ENCODE measurements around the gene DMRTA1.

The DMRTA1 gene

DNA sequence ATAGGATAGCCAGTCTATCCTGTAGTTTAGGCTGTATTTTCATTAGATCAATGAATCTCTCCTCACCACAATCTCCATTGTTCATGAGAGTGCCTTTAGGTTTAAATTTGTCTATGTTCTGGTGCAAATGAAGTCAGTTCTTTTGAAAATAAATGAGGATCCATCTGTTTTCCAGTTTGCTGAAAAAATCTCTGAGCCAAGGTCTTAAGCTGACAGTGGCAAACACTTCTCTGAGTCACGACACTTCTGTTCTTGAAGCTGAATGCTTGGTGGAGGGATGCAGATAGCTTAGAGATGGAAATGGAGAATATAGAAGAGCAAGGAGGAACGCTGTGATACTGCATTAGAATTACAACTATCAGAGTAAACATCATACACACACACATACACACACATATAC, 34.9 kb downstream of the DMRTA1 start:
- TF ChIP-seq CTCF (IDR thresholded peaks at IDR 0.05) = no peak

DNA sequence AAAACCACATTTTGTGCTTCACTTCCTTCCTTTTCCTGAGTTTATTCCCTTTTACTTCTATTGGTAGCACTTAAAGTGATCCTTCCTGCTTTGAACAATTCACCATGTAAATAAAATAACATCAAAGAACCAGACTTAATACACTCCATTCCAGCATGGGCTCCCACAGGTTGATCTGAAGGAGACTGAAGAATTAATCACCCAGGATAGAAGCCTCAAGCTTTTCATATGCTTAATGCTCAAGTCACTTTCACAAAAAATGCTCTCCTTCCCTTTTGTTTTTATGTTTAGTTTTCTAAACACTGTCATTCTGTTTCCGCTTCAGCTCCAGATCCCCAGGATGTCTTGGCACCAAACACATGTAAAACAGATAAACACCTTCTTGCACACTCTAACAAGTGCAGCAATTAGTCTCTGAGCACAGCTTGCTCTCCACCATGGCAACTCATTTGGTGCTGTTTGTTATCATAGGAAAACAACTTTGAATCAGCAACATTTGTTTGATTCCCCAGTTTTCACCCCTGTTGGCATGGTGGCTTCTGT, 37.0 kb downstream of the DMRTA1 start:
- TF ChIP-seq CTCF (IDR thresholded peaks at IDR 0.05) = no peak
